T-helper 17 cell (primary cell): ENCODE results near the gene DOCK1. TPM values are rescaled to one million over a fixed set of nuclear protein-coding genes. Genes with fewer than 3 reads are reported as not detected.

Experiments
- ATAC-seq: fragments of 150-1000 bp; cut with Tn5 transposase; 2 replicates; pipeline ENCODE4 v1.10.0; 2021; ENCODE audit warnings: mild to moderate bottlenecking, moderate library complexity
- DNase-seq, 3 donors: peaks; one replicate each; pipeline versions ENCODE4 v3.0.0 to v3.0.0-alpha.2; 2020 to 2021
- H3K9me3 ChIP-seq: one replicate; pipeline ENCODE4 v1.7.0; 2013; ENCODE audit warnings: low read length, mild to moderate bottlenecking; ENCODE audit not compliant: control insufficient read depth, poor library complexity, severe bottlenecking
- H3K27ac Mint-ChIP-seq: one replicate; pipeline ENCODE4 v1.8.0; 2022; ENCODE audit warnings: mild to moderate bottlenecking, moderate library complexity, mixed read lengths
- H3K27me3 Mint-ChIP-seq: one replicate; pipeline ENCODE4 v1.8.0; 2022; ENCODE audit warnings: mixed read lengths
- H3K36me3 Mint-ChIP-seq: one replicate; pipeline ENCODE4 v1.8.0; 2022; ENCODE audit warnings: low read depth, mixed read lengths
- H3K4me1 Mint-ChIP-seq: one replicate; pipeline ENCODE4 v1.8.0; 2022; ENCODE audit warnings: mild to moderate bottlenecking, mixed read lengths
- H3K4me3 Mint-ChIP-seq: one replicate; pipeline ENCODE4 v1.8.0; 2022; ENCODE audit warnings: mild to moderate bottlenecking, moderate library complexity, mixed read lengths
- total RNA-seq, 4 donors: library from RNA in 2 of 4; stranded (reverse) in 2 of 4; gene quantifications; one replicate each; pipeline ENCODE4 v1.2.3 and lab custom pipeline; 2022 to 2026

DOCK1 gene
- total RNA-seq, 2 donors from 2014 or later = 0.76 TPM; not detected in 1

DNA sequence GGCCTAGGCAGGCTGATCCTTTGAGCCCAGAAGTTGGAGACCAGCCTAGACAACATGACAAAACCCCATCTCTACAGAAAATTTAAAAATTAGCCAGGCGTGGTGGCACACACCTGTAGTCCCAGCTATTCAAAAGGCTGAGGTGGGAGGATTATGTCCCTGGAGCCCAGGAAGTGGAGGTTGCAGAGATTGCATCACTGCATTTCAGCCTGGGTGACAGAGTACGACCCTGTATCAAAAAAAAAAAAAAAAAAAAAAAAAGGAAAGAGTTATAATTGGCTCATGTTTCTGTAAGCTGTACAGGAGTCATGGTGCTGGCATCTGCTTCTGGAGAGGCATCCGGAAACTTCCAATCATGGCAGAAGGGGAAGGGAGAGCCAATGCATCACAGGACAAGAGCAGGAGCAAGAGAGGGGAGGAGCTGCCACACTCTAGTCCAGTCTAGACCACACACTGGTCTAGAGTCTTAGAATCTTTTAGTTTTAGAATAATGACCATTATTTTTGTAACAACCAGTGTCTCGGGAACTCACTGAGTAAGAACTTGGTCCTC lies 16.8 kb downstream of the DOCK1 start:
- Mint-ChIP-seq H3K36me3 (no peaks in the 10 kb centered on the region), H3K27me3 (no peaks in the 10 kb centered on the region), H3K27ac (no peak overlapping the region), H3K4me3 (no peak overlapping the region), H3K4me1 (no peaks in the 10 kb centered on the region)
- no peaks in the 10 kb centered on the region for H3K9me3 ChIP-seq
- DNase-seq (no peak), ATAC-seq (no peak)

DNA sequence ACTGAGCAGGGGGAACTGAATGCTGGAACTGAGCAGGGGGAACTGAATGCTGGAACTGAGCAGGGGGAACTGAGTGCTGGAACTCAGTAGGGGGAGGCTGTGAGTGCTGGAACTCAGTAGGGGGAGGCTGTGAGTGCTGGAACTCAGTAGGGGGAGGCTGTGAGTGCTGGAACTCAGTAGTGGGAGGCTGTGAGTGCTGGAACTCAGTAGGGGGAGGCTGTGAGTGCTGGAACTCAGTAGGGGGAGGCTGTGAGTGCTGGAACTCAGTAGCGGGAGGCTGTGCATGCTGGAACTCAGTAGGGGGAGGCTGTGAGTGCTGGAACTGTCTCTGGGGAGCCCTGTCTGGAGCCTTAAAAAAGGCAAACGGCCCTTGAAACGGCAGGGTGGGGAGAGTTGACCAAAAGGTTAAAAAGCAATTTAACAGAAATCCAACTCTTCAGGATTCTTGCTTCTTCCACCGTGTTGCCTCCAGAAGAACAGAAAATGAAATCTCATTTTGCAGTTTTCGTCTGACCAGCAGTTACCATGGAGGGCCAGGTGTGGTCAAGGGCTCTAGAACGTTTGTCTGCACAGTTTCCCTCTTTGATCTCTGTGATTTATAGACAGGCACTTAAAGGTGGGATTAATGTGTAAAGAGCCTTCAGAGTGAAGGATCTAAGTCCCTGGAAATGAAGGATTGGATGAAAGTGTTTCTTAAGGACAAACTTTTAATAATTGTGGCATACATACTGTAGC lies 19.1 kb downstream of the DOCK1 start:
- H3K27me3 Mint-ChIP-seq = no peaks in the 10 kb centered on the region
- no peak overlapping the region for H3K27ac Mint-ChIP-seq
- no peaks in the 10 kb centered on the region for H3K4me1 Mint-ChIP-seq
- H3K9me3 ChIP-seq = no peaks in the 10 kb centered on the region
- DNase-seq = no peak
- no peaks in the 10 kb centered on the region for H3K36me3 Mint-ChIP-seq
- ATAC-seq = no peak
- no peak overlapping the region for H3K4me3 Mint-ChIP-seq

DNA sequence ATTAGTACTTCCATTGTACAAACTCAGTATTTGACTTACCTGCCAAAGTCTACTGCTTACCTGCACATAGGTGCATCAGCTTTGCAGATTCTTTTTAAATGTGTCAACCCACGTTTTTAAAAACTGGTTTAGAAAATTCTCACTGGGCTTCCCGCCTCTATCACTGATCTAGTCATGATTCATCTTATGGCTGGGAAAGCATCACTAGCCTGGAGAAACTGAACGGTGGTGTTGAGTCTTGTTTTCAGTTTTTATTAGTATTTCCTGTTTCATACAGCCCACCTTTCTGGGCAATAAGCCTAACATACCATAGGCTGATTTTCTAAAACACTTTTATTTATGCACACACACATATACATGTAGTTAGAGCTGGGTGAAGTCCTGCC lies 19.7 kb downstream of the DOCK1 start:
- Mint-ChIP-seq H3K4me1 (no peaks in the 10 kb centered on the region), H3K27me3 (no peaks in the 10 kb centered on the region), H3K27ac (no peak overlapping the region), H3K4me3 (no peak overlapping the region), H3K36me3 (no peaks in the 10 kb centered on the region)
- no peaks in the 10 kb centered on the region for H3K9me3 ChIP-seq
- ATAC-seq = no peak
- no peak for DNase-seq

DNA sequence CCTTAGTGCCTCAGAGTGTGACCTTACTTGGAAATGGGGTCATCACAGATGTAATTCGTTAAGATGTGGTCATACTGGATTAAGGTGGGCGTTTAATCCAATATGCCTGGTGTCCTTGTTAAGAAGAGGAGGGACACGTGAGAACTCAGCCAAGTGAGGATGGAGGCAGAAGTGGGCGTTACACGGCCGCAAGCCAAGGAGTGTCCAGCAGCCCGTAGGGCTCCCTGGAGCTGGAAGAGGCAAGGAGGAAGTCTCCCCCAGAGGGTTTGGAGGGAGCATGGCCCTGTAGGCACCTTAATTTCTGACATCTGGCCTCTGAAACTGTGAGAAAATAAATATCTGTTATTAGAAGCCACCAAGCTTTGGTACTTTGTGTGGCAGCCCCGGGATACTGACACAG lies 21.3 kb downstream of the DOCK1 start:
- ATAC-seq = no peak
- H3K36me3 Mint-ChIP-seq = no peaks in the 10 kb centered on the region
- no peaks in the 10 kb centered on the region for H3K27me3 Mint-ChIP-seq
- H3K9me3 ChIP-seq = no peaks in the 10 kb centered on the region
- no peak for DNase-seq
- no peak overlapping the region for H3K27ac Mint-ChIP-seq
- H3K4me1 Mint-ChIP-seq = no peaks in the 10 kb centered on the region
- H3K4me3 Mint-ChIP-seq = no peak overlapping the region

DNA sequence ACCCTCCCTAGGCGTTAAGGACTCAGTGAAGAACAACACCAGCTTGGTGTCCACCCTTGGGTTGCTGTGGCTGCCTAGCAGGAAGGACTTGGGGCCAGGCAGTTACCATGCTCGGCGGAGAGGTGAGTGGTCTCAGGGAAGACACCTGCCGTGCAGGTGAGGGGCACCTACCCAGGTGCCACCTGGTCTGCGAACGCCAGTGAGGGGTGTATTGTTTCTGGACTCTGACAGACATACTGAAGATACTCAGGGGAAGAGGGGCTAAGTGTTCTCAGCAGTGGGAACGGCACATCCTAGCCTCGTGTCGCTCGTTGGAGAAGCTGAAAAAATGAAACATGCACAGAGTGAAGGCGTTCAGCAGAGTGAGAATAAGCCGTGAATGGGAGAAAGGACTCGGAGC lies 22.6 kb downstream of the DOCK1 start:
- Mint-ChIP-seq H3K27me3 (no peaks in the 10 kb centered on the region), H3K27ac (no peak overlapping the region), H3K4me3 (no peak overlapping the region), H3K36me3 (no peaks in the 10 kb centered on the region), H3K4me1 (no peaks in the 10 kb centered on the region)
- ATAC-seq (no peak), DNase-seq (no peak)
- H3K9me3 ChIP-seq = no peaks in the 10 kb centered on the region

DNA sequence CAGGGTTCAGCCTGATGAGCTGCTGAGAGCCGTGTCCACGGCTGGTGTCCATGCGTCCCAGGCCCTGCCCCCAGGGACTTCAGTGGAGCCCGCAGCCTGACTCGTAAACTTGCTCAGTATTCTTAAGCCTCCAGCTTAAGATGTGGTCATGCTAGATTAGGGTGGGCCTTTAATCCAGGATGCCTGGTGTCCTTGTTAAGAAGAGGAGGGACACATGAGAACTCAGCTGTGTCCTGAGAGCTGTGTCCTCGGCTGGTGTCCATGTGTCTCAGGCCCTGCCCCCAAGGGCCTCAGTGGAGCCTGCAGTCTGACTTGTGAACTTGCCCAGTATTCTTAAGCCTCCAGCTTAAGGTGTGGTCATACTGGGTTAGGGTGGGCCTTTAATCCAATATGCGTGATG lies 23.0 kb downstream of the DOCK1 start:
- DNase-seq = no peak
- H3K9me3 ChIP-seq = no peaks in the 10 kb centered on the region
- H3K27me3 Mint-ChIP-seq = no peaks in the 10 kb centered on the region
- H3K4me3 Mint-ChIP-seq = no peak overlapping the region
- no peak for ATAC-seq
- H3K4me1 Mint-ChIP-seq = no peaks in the 10 kb centered on the region
- no peaks in the 10 kb centered on the region for H3K36me3 Mint-ChIP-seq
- H3K27ac Mint-ChIP-seq = no peak overlapping the region

DNA sequence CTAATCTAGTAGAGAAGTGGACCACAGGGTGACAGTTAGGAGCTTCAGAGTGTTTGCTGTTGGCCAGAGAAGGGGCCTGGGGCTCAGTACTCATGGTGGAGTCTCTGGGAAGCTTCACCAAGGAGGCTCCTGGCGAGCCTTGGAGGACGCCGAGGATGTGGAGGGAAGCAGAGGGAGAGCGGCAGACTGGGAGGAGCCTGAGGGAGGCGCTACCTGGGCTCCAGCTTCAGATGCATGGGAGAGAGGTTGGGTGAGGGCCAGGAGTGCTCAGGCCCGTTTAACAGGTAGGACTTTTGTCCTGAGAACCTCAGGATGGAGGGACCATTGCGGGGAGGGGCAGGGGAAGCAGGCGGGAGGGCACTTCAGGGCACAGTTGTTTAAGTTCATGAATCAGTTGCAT lies 24.2 kb downstream of the DOCK1 start:
- Mint-ChIP-seq H3K27ac (no peak overlapping the region), H3K36me3 (no peaks in the 10 kb centered on the region)
- no peak for DNase-seq

DNA sequence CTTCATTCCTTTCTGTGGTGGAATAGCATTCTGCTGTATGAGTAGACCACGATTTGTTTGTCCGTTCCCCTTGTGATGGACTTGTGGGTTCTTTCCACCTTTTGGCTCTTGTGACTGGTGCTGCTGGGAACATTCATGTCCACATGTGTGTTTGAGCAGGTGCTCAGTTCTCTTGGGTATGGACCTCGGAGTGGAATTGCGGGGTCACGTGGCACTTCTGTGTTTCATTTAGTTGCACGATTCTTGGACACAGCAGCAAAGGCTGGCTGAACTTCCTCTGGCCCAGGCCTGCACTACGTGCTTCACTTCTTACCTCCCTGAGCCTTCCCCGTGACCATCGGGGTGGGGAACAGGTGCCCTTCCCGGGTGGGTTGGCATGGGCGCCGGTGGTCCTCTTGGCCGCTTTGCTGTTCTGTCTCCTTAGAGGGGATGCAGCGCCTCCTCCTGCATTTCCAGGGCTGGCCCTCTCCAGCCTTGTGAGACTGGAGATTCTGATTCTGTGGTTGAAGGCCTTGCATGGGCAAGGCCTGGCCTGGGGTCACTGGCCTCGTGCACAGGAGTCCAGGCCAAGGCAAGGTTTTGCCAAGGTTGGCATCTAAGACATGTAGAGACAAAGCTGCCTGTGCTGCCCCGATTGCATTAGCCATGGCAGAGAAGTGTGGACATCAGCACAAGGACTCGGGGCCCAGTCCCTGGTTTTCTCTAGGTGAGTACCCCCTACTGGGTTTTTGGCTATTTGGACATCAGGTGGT lies 25.1 kb downstream of the DOCK1 start:
- DNase-seq (no peak), ATAC-seq (no peak)
- H3K9me3 ChIP-seq = no peaks in the 10 kb centered on the region
- H3K4me3 Mint-ChIP-seq = no peak overlapping the region
- no peak overlapping the region for H3K27ac Mint-ChIP-seq
- no peaks in the 10 kb centered on the region for H3K4me1 Mint-ChIP-seq
- H3K36me3 Mint-ChIP-seq = no peaks in the 10 kb centered on the region
- H3K27me3 Mint-ChIP-seq = no peaks in the 10 kb centered on the region

More for the DNA sequence above, 24.2 kb downstream of the DOCK1 start:
- Mint-ChIP-seq H3K4me3 (no peak overlapping the region), H3K4me1 (no peaks in the 10 kb centered on the region), H3K27me3 (no peaks in the 10 kb centered on the region)
- ATAC-seq = no peak
- H3K9me3 ChIP-seq = no peaks in the 10 kb centered on the region

DNA sequence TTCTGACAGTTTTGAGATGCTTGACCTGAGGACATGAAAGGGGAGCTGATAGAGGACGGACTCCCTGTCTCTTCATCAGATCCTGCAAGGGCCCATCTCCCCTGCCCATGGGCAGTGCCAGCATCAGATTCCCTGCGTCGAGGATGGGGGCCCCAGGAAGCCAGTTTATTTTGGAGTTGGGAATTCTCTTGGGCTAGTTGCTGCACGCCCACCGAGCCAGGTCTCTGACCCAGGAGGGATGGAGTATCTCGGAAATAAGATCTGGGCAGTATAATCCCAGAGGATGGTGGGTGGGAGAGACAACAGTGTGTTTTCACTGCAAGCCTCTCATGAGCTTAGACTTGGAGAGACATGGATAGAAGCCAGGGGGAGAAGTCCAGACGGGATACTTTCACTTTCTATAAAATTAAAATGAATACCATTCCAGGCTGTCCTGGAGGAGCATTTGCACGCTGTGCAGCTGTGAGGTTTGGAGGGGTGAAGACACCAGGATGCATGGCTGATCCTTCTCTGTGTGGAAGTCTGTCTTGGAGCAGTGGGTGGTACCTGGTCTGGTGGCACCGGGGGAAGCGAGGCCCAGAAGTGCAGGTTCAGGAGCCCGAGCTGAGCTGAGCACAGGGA lies 25.8 kb downstream of the DOCK1 start:
- H3K27ac Mint-ChIP-seq = no peak overlapping the region

DNA sequence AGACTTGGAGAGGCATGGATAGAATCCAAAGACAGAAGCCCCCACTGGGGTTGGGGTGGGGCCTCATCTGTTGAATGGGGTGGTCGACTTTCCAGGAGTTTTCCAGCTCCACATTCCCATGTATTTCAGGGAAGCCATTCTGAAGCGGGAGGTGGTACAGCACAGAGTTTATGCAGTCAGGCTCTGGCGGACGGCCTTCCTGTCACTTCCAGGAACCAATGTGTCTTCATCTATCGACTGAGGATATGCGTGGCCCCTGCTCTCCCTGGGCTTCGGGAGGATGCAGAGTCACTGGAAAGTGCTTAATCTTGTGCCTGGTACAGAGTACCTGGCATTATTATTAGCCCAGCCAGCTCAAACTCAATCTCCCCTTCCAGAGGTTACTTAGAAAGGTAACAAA lies 26.3 kb downstream of the DOCK1 start:
- H3K9me3 ChIP-seq = no peaks in the 10 kb centered on the region
- Mint-ChIP-seq H3K27me3 (no peaks in the 10 kb centered on the region), H3K27ac (no peak overlapping the region), H3K36me3 (no peaks in the 10 kb centered on the region), H3K4me1 (no peaks in the 10 kb centered on the region), H3K4me3 (no peak overlapping the region)
- ATAC-seq (no peak), DNase-seq (no peak)

More for the DNA sequence above, 25.8 kb downstream of the DOCK1 start:
- H3K36me3 Mint-ChIP-seq = no peaks in the 10 kb centered on the region
- DNase-seq (no peak), ATAC-seq (no peak)
- no peaks in the 10 kb centered on the region for H3K9me3 ChIP-seq
- H3K4me1 Mint-ChIP-seq = no peaks in the 10 kb centered on the region
- no peaks in the 10 kb centered on the region for H3K27me3 Mint-ChIP-seq
- no peak overlapping the region for H3K4me3 Mint-ChIP-seq

DNA sequence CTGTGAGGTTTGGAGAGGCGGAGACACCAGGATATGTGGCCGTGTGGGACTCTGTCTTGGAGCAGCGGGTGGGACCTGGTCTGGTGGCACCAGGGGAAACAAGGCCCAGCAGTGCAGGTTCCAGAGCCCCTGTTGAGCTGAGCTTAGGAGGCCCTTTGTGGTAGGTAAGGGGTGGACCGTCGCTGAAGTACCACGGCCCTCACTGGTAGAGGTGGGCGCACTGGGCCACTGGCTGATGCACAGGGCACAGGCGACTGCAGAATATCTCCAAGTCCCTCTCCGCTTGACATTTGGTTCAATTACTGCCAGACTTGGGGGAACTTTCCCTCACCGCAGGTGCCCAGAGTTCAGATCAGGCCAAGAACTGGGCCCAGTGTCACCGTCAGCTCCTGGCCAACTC lies 27.3 kb downstream of the DOCK1 start:
- DNase-seq = no peak
- Mint-ChIP-seq H3K4me3 (no peak overlapping the region), H3K36me3 (no peaks in the 10 kb centered on the region), H3K27me3 (no peaks in the 10 kb centered on the region), H3K27ac (no peak overlapping the region), H3K4me1 (no peaks in the 10 kb centered on the region)
- no peaks in the 10 kb centered on the region for H3K9me3 ChIP-seq
- ATAC-seq = no peak

DNA sequence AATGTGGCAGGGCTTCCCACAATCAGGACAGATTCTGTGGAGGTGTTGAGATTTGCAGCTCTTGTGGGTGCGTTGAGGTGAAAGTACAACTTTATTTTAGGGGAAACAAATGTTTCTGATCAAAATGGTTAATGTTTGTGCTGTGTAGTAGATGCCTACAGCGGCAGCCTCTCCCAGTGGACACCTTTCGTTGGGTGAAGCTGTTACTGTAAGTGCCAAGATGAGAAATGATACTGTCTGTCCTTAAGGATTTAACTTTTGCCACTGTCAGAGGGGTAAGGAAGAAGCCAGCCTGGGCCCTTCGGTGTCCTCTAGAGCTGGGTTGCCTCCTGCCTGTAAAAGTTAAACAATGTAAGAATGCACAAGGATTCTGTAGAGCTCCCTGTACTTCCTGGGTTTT lies 27.9 kb downstream of the DOCK1 start:
- no peak overlapping the region for H3K27ac Mint-ChIP-seq
- H3K9me3 ChIP-seq = no peaks in the 10 kb centered on the region
- ATAC-seq = no peak
- no peaks in the 10 kb centered on the region for H3K36me3 Mint-ChIP-seq
- no peak overlapping the region for H3K4me3 Mint-ChIP-seq
- no peaks in the 10 kb centered on the region for H3K4me1 Mint-ChIP-seq
- no peaks in the 10 kb centered on the region for H3K27me3 Mint-ChIP-seq
- no peak for DNase-seq

DNA sequence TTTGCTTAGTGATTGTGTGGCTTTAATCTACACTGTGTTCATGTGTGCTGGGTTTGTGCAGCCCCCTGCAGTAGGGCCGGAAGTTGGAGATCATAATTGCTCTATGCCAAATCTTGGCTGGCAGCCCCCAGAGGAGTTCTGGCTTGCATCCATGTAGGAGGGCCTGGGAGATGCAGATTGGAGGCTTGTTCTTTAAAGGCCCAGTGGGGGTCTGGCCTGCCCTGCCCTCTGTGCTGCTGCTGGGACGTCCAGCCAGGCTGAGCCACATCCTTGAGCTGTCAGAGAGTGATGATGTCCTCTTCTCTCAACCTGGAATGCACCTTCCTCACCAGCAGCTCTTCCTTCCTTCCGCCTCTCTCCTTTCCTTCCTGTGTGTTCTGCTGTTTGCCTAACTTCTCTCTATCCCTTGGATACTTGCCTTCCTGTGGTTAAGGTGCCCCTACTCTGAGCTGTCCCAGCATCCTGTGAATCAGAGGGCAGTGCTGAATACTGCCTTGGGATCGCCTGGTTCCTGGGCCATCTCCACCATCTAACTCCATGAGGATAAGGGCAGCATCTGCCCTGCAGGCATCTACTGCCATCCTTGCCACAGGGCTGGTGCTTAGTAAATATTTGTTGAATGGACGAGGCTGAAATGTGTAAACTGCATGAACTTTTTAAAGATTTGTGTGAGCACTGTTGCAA lies 30.2 kb downstream of the DOCK1 start:
- DNase-seq (no peak), ATAC-seq (no peak)
- no peak overlapping the region for H3K4me3 Mint-ChIP-seq
- H3K27me3 Mint-ChIP-seq = no peaks in the 10 kb centered on the region
- H3K27ac Mint-ChIP-seq = no peak overlapping the region
- no peaks in the 10 kb centered on the region for H3K4me1 Mint-ChIP-seq
- no peaks in the 10 kb centered on the region for H3K36me3 Mint-ChIP-seq
- no peaks in the 10 kb centered on the region for H3K9me3 ChIP-seq
